Measurements from ENCODE around the gene DIDO1. TPM values are rescaled to one million over a fixed set of nuclear protein-coding genes. Genes with fewer than 3 reads are reported as not detected.

The DIDO1 gene
- total and polyA plus RNA-seq, 2 donors (not counting 1 experiment from before 2014, with no cell fraction given) = 25.9 to 33.2 TPM

DNA sequence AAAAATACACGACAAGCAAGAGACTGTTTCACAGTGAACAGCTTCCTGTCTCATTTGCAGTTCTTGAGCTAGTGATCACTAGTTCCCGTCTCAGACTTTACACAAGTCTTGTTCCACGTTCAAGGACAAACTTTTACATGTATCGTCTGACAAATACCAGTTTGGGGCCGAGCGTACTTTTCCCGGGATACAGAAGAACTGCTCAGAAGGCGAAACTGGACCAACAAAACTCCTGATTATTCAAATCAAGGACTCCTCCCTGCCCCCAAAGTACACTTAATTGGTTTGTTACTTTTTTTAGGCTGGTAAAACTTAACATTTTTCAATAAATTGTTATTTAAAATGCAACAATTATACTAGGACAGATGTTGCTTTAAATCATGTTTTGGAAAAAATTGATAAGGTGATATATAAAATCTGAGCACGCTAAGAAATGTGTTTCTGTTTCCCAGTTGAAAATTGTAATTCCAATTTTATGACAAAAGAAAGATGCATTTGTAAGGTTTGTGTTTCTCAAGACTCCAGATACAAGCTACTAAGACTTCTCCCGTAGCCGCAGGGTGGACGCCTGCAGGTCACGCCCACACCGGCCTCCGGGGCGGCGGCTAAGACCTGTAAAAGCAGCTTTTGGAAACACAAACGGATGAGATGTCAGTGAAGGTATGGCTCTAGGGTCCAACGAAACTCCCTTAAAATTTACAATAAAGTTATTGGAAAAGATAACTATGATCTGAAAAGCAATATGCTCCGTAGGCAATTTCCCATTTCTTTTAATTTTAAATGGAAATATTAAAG is 47.9 kb downstream of the DIDO1 start:
- Histone ChIP-seq H2AFZ (ENCODE audit: low read length) (no peak overlapping the region), H3K9me3 (ENCODE audit: control insufficient read depth, insufficient read depth, low read depth, low read length) (no peaks in the 10 kb centered on the region), H3K27ac (ENCODE audit: insufficient read depth, low read length) (no peak overlapping the region), H3K27me3 (ENCODE audit: control insufficient read depth, insufficient read depth, low read length) (no peaks in the 10 kb centered on the region), H3K4me2 (ENCODE audit: extremely low read depth, insufficient read depth, low read length) (no peak overlapping the region), H3K9ac (ENCODE audit: insufficient read depth, low read length) (no peak overlapping the region), H3K79me2 (ENCODE audit: control insufficient read depth, insufficient read depth, low read length) (no peaks in the 10 kb centered on the region), H3K4me1 (ENCODE audit: control insufficient read depth, extremely low read depth, insufficient read depth, low read length) (peaks cover 18% of the 10 kb centered on the region), H3K4me3 (replicated peaks in 1 of 4; ENCODE audit: control extremely low read depth in 1 of 4, insufficient read depth in 1 of 4, low read depth in 3 of 4, low read length in 4 of 4) (no peak overlapping the region), H3K36me3 (ENCODE audit: control insufficient read depth, insufficient read depth, low read length) (peaks cover 7% of the 10 kb centered on the region), H4K20me1 (ENCODE audit: control insufficient read depth, extremely low read depth, insufficient read depth, low read length) (no peaks in the 10 kb centered on the region)
- no peak for DNase-seq (ENCODE audit: low read depth in 2 of 2)
- TF ChIP-seq, protein P1, sequence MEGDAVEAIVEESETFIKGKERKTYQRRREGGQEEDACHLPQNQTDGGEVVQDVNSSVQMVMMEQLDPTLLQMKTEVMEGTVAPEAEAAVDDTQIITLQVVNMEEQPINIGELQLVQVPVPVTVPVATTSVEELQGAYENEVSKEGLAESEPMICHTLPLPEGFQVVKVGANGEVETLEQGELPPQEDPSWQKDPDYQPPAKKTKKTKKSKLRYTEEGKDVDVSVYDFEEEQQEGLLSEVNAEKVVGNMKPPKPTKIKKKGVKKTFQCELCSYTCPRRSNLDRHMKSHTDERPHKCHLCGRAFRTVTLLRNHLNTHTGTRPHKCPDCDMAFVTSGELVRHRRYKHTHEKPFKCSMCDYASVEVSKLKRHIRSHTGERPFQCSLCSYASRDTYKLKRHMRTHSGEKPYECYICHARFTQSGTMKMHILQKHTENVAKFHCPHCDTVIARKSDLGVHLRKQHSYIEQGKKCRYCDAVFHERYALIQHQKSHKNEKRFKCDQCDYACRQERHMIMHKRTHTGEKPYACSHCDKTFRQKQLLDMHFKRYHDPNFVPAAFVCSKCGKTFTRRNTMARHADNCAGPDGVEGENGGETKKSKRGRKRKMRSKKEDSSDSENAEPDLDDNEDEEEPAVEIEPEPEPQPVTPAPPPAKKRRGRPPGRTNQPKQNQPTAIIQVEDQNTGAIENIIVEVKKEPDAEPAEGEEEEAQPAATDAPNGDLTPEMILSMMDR (conservative IDR thresholded peaks at IDR 0.05 in 1 of 2, IDR thresholded peaks at IDR 0.05 in 1 of 2; ENCODE audit: low read depth in 1 of 2, low read length in 2 of 2) = no peak
- no peak for TF ChIP-seq EZH2 (IDR thresholded peaks at IDR 0.05; ENCODE audit: low read length, missing control alignments)

GRCh38 chr20:62876902-62877816 is 49.1 kb downstream of the DIDO1 start:
- no peak overlapping the region for H3K4me3 ChIP-seq (replicated peaks in 1 of 4; ENCODE audit: control extremely low read depth in 1 of 4, insufficient read depth in 1 of 4, low read depth in 3 of 4, low read length in 4 of 4)
- H3K27ac ChIP-seq (ENCODE audit: insufficient read depth, low read length) = no peak overlapping the region
- H3K36me3 ChIP-seq (ENCODE audit: control insufficient read depth, insufficient read depth, low read length) = peaks cover 7% of the 10 kb centered on the region
- H2AFZ ChIP-seq (ENCODE audit: low read length) = no peak overlapping the region
- H3K27me3 ChIP-seq (ENCODE audit: control insufficient read depth, insufficient read depth, low read length) = no peaks in the 10 kb centered on the region
- peak overlapping the region; percentile 37 for H3K4me2 ChIP-seq (ENCODE audit: extremely low read depth, insufficient read depth, low read length)
- no peaks in the 10 kb centered on the region for H3K9me3 ChIP-seq (ENCODE audit: control insufficient read depth, insufficient read depth, low read depth, low read length)
- TF ChIP-seq, protein P1 (conservative IDR thresholded peaks at IDR 0.05 in 1 of 2, IDR thresholded peaks at IDR 0.05 in 1 of 2; ENCODE audit: low read depth in 1 of 2, low read length in 2 of 2) = no peak
- no peak for TF ChIP-seq EZH2 (IDR thresholded peaks at IDR 0.05; ENCODE audit: low read length, missing control alignments)
- H3K9ac ChIP-seq (ENCODE audit: insufficient read depth, low read length) = peak overlapping the region; percentile 16
- H4K20me1 ChIP-seq (ENCODE audit: control insufficient read depth, extremely low read depth, insufficient read depth, low read length) = no peaks in the 10 kb centered on the region
- H3K79me2 ChIP-seq (ENCODE audit: control insufficient read depth, insufficient read depth, low read length) = no peaks in the 10 kb centered on the region
- peaks cover 18% of the 10 kb centered on the region for H3K4me1 ChIP-seq (ENCODE audit: control insufficient read depth, extremely low read depth, insufficient read depth, low read length)
- DNase-seq (ENCODE audit: low read depth in 2 of 2) = peak in 1 of 2 donors; percentile 73

GRCh38 chr20:62876501-62876901 is 49.8 kb downstream of the DIDO1 start:
- DNase-seq (ENCODE audit: low read depth in 2 of 2) = no peak
- no peaks in the 10 kb centered on the region for H3K27me3 ChIP-seq (ENCODE audit: control insufficient read depth, insufficient read depth, low read length)
- H3K4me1 ChIP-seq (ENCODE audit: control insufficient read depth, extremely low read depth, insufficient read depth, low read length) = peaks cover 18% of the 10 kb centered on the region
- peaks cover 5% of the 10 kb centered on the region for H3K36me3 ChIP-seq (ENCODE audit: control insufficient read depth, insufficient read depth, low read length)
- no peaks in the 10 kb centered on the region for H3K79me2 ChIP-seq (ENCODE audit: control insufficient read depth, insufficient read depth, low read length)
- no peaks in the 10 kb centered on the region for H4K20me1 ChIP-seq (ENCODE audit: control insufficient read depth, extremely low read depth, insufficient read depth, low read length)
- no peaks in the 10 kb centered on the region for H3K9me3 ChIP-seq (ENCODE audit: control insufficient read depth, insufficient read depth, low read depth, low read length)
- H3K4me3 ChIP-seq (replicated peaks in 1 of 4; ENCODE audit: control extremely low read depth in 1 of 4, insufficient read depth in 1 of 4, low read depth in 3 of 4, low read length in 4 of 4) = no peak overlapping the region
- peak overlapping the region; percentile 47 for H3K27ac ChIP-seq (ENCODE audit: insufficient read depth, low read length)
- no peak overlapping the region for H3K4me2 ChIP-seq (ENCODE audit: extremely low read depth, insufficient read depth, low read length)
- H3K9ac ChIP-seq (ENCODE audit: insufficient read depth, low read length) = no peak overlapping the region
- H2AFZ ChIP-seq (ENCODE audit: low read length) = no peak overlapping the region
- TF ChIP-seq EZH2 (IDR thresholded peaks at IDR 0.05; ENCODE audit: low read length, missing control alignments) = no peak
- TF ChIP-seq, protein P1 (conservative IDR thresholded peaks at IDR 0.05 in 1 of 2, IDR thresholded peaks at IDR 0.05 in 1 of 2; ENCODE audit: low read depth in 1 of 2, low read length in 2 of 2) = no peak
